Measurements from ENCODE around the gene SMCO4.
"Not testable (repeated sequence)": the region's sequence is repeated elsewhere in the genome, so short reads cannot be mapped to it uniquely, and the experiment has no call there.

Gene SMCO4

DNA sequence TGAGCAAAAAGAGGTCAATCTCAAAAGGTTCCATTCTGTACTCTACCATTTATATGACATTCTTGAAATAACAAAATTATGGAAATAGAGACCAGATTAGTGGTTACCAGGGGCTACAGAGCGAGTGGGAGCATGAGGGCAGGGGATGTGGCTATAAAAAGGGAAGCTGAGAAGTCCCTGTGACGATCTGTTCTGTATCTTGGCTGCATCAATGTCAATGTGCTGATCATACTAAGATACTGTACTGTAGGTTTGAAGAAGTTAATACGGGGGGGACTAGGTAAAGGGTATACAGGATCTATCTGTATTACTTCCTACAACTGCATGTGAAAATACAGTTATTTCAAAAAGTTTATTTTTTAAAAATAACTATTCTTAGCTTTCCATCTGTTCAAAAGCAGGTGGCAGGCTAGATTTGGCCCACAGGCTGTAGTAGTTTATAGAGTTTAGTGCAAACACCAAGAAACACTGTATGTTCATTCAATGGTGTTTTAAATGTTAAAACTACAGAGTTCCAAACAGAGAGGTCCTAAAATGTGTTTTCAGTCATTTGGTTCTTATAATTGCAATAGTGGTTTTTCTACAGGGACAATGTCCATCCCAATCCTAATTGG lies 78.2 kb downstream of the SMCO4 start:
- no peak for DNase-seq

DNA sequence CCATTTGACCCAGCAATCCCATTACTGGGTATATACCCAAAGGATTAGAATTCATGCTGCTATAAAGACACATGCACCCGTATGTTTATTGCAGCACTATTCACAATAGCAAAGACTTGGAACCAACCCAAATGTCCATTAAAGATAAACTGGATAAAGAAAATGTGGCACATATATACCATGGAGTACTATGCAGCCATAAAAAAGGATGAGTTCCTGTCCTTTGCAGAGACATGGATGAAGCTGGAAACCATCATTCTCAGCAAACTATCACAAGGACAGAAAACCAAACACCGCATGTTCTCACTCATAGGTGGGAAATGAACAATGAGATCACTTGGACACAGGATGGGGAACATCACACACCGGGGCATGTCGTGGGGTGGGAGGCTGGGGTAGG lies 79.5 kb downstream of the SMCO4 start:
- DNase-seq = not testable (repeated sequence)

DNA sequence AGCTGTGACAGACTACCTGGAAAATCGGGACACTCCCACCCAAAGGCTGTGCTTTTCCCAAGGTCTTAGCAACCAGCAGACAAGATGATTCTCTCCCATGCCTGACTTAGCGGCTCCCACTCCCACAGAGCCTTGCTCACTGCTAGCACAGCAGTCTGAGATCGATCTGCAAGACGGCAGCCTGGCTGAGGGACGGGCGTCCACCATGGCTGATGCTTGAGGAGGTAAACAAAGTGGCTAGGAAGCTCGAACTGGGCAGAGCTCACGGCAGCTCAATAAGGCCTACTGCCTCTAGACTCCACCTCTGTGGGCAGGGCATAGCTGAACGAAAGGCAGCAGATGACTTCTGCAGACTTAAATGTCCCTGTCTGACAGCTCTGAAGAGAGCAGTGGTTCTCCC lies 84.9 kb downstream of the SMCO4 start:
- no peak for DNase-seq

- no peak for DNase-seq
Measured at GRCh38 chr11:93444617-93445073, 98.5 kb downstream of the SMCO4 start.

- DNase-seq = not testable (repeated sequence)
Measured at GRCh38 chr11:93443232-93443631, 100.0 kb downstream of the SMCO4 start.

DNA sequence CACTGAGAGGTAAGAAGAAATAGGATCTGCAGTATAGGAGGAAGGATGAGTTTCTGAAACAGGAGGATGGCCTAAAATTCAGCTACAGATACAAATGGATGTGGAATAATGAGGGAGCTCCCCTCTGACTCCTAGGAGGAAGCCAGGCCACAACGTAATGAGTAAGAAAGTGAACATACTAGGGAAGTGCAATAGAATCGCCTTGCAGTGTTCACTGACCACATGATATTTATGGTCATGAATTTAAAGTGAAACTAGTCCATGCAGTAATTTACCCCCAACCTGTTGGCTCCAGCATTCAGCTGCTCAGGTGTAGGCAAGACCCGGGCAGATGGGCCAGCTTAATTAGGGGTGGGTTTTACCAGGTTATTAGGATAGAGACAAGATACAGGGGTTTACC lies 110.9 kb downstream of the SMCO4 start:
- DNase-seq = no peak

Measured in NCI-H1092 (cell line).